Astrocyte (in vitro differentiated cells and primary cell): Measurements from ENCODE around the gene HLA-B. TPM values are rescaled to one million over a fixed set of nuclear protein-coding genes. Genes with fewer than 3 reads are reported as not detected.

Experiments used
- DNase-seq: peaks from one replicate; pipeline ENCODE4 v3.0.0-alpha.2; 2010; ENCODE audit warnings: low read depth
- FAIRE-seq: peaks from 2 replicates; lab custom pipeline; 2011; peaks lifted over from hg19 to GRCh38; lab: Jason Lieb, UNC
- H2AFZ ChIP-seq: 2 replicates; pipeline ENCODE4 v1.6.0; 2012; ENCODE audit warnings: low read depth, low read length, inconsistent platforms
- H3K27ac ChIP-seq: 2 replicates; pipeline ENCODE4 v1.5.1; 2011; ENCODE audit warnings: low read depth, low read length, inconsistent platforms
- H3K27me3 ChIP-seq: 2 replicates; pipeline ENCODE4 v1.6.0; 2011; ENCODE audit warnings: low read length, inconsistent platforms; ENCODE audit not compliant: insufficient read depth
- H3K36me3 ChIP-seq: 2 replicates; pipeline ENCODE4 v1.5.1; 2011; ENCODE audit warnings: low read length, inconsistent platforms; ENCODE audit not compliant: insufficient read depth
- H3K4me1 ChIP-seq: 2 replicates; pipeline ENCODE4 v1.5.1; 2011; ENCODE audit warnings: low read length, inconsistent platforms; ENCODE audit not compliant: insufficient read depth
- H3K4me2 ChIP-seq: 2 replicates; pipeline ENCODE4 v1.6.0; 2012; ENCODE audit warnings: low read length, inconsistent platforms
- H3K4me3 ChIP-seq: 2 replicates; pipeline ENCODE4 v1.5.1; 2011; ENCODE audit warnings: low read depth, mild to moderate bottlenecking, low read length, inconsistent platforms; ENCODE audit not compliant: insufficient read depth
- H3K79me2 ChIP-seq: 2 replicates; pipeline ENCODE4 v1.6.0; 2012; ENCODE audit warnings: mild to moderate bottlenecking, low read length, inconsistent platforms; ENCODE audit not compliant: insufficient read depth
- H3K9ac ChIP-seq: 2 replicates; pipeline ENCODE4 v1.6.0; 2012; ENCODE audit warnings: mild to moderate bottlenecking, low read length, inconsistent platforms
- H3K9me3 ChIP-seq: 2 replicates; pipeline ENCODE4 v1.5.1; 2012; ENCODE audit warnings: low read depth, mild to moderate bottlenecking, low read length, inconsistent platforms; ENCODE audit not compliant: insufficient read depth
- H4K20me1 ChIP-seq: 2 replicates; pipeline ENCODE4 v1.6.0; 2012; ENCODE audit warnings: low read length, inconsistent platforms; ENCODE audit not compliant: insufficient read depth
- H3K27ac Mint-ChIP-seq: one replicate; pipeline ENCODE4 v1.8.0; 2021; ENCODE audit warnings: mild to moderate bottlenecking, mixed read lengths; ENCODE audit not compliant: unreplicated experiment
- H3K27me3 Mint-ChIP-seq: one replicate; pipeline ENCODE4 v1.8.0; 2021; ENCODE audit warnings: low read depth, mixed read lengths; ENCODE audit not compliant: unreplicated experiment
- H3K36me3 Mint-ChIP-seq: one replicate; pipeline ENCODE4 v1.8.0; 2021; ENCODE audit warnings: low read depth, mixed read lengths; ENCODE audit not compliant: unreplicated experiment
- H3K4me1 Mint-ChIP-seq: one replicate; pipeline ENCODE4 v1.8.0; 2021; ENCODE audit warnings: low read depth, mixed read lengths; ENCODE audit not compliant: unreplicated experiment
- H3K4me3 Mint-ChIP-seq: one replicate; pipeline ENCODE4 v1.8.0; 2021; ENCODE audit warnings: mild to moderate bottlenecking, moderate library complexity, mixed read lengths; ENCODE audit not compliant: unreplicated experiment
- H3K9me3 Mint-ChIP-seq: one replicate; pipeline ENCODE4 v1.8.0; 2021; ENCODE audit warnings: mild to moderate bottlenecking, mixed read lengths; ENCODE audit not compliant: unreplicated experiment
- CTCF ChIP-seq: IDR thresholded peaks from 2 replicates; pipeline ENCODE4 v1.5.1; 2011; ENCODE audit warnings: low read depth, mild to moderate bottlenecking, inconsistent platforms, low read length, moderate library complexity; ENCODE audit not compliant: insufficient read depth
- EZH2 ChIP-seq: IDR thresholded peaks from 2 replicates; pipeline ENCODE4 v1.6.1; 2012; ENCODE audit warnings: mild to moderate bottlenecking, low read length, inconsistent platforms; ENCODE audit not compliant: insufficient read depth
- total RNA-seq: library from RNA; stranded (reverse); gene quantifications from 2 replicates; pipeline ENCODE4 v1.2.1, GENCODE V29; 2021

Gene HLA-B
- total RNA-seq, 1 donor from 2014 or later, result 1,493 TPM

GRCh38 chr6:31308050-31308844 is 48.7 kb downstream of the HLA-B start:
- no peak overlapping the region for H3K4me2 ChIP-seq

GRCh38 chr6:31307669-31308049 is 49.3 kb downstream of the HLA-B start:
- FAIRE-seq (no peak), DNase-seq (no peak)
- no peak for TF ChIP-seq CTCF
- no peak for TF ChIP-seq EZH2
- Histone ChIP-seq H4K20me1 (no peaks in the 10 kb centered on the region), H3K36me3 (no peaks in the 10 kb centered on the region), H3K27me3 (peaks cover 40% of the 10 kb centered on the region), H3K4me2 (no peak overlapping the region), H3K79me2 (no peaks in the 10 kb centered on the region), H2AFZ (no peak overlapping the region), H3K4me1 (no peaks in the 10 kb centered on the region), H3K9me3 (no peaks in the 10 kb centered on the region), H3K4me3 (no peak overlapping the region), H3K27ac (no peak overlapping the region), H3K9ac (no peak overlapping the region)
- Mint-ChIP-seq H3K4me1 (no peaks in the 10 kb centered on the region), H3K9me3 (peaks cover 4% of the 10 kb centered on the region), H3K27ac (no peak overlapping the region), H3K27me3 (peaks cover 25% of the 10 kb centered on the region), H3K4me3 (no peak overlapping the region), H3K36me3 (no peaks in the 10 kb centered on the region)

More at GRCh38 chr6:31308050-31308844, 48.7 kb downstream of the HLA-B start:
- Histone ChIP-seq H3K79me2 (no peaks in the 10 kb centered on the region), H3K27me3 (peaks cover 44% of the 10 kb centered on the region), H4K20me1 (no peaks in the 10 kb centered on the region), H3K4me1 (no peaks in the 10 kb centered on the region), H3K4me3 (no peak overlapping the region), H3K27ac (no peak overlapping the region), H3K36me3 (no peaks in the 10 kb centered on the region), H3K9me3 (no peaks in the 10 kb centered on the region), H2AFZ (no peak overlapping the region), H3K9ac (no peak overlapping the region)
- Mint-ChIP-seq H3K4me1 (no peaks in the 10 kb centered on the region), H3K4me3 (no peak overlapping the region), H3K27me3 (peaks cover 24% of the 10 kb centered on the region), H3K27ac (no peak overlapping the region), H3K9me3 (peaks cover 2% of the 10 kb centered on the region), H3K36me3 (no peaks in the 10 kb centered on the region)
- TF ChIP-seq CTCF (no peak), EZH2 (peak; percentile 90)
- no peak for FAIRE-seq
- no peak for DNase-seq

GRCh38 chr6:31305703-31306219 is 51.2 kb downstream of the HLA-B start:
- Histone ChIP-seq H3K4me3 (no peak overlapping the region), H4K20me1 (no peaks in the 10 kb centered on the region), H3K9me3 (no peaks in the 10 kb centered on the region), H3K4me2 (no peak overlapping the region), H3K27me3 (peaks cover 31% of the 10 kb centered on the region), H3K9ac (no peak overlapping the region), H3K79me2 (no peaks in the 10 kb centered on the region), H2AFZ (no peak overlapping the region), H3K36me3 (no peaks in the 10 kb centered on the region), H3K4me1 (no peaks in the 10 kb centered on the region), H3K27ac (no peak overlapping the region)
- no peaks in the 10 kb centered on the region for H3K36me3 Mint-ChIP-seq
- no peak for DNase-seq
- TF ChIP-seq EZH2, result no peak
- TF ChIP-seq CTCF, result no peak
- no peak overlapping the region for H3K4me3 Mint-ChIP-seq
- peaks cover 4% of the 10 kb centered on the region for H3K9me3 Mint-ChIP-seq
- peaks cover 31% of the 10 kb centered on the region for H3K27me3 Mint-ChIP-seq
- H3K4me1 Mint-ChIP-seq, result no peaks in the 10 kb centered on the region
- H3K27ac Mint-ChIP-seq, result no peak overlapping the region
- FAIRE-seq, result no peak
